ENCODE results near the gene EHMT2. TPM values are rescaled to one million over a fixed set of nuclear protein-coding genes. Genes with fewer than 3 reads are reported as not detected.
A peak's percentile ranks its signal among the peaks of the same experiment; 100 is the strongest.

EHMT2 gene
- total and polyA plus RNA-seq, 2 of the 13 experiments (the other 11 are each of a cell fraction or from before 2014, with no cell fraction given): 55.2 to 69.2 TPM

DNA sequence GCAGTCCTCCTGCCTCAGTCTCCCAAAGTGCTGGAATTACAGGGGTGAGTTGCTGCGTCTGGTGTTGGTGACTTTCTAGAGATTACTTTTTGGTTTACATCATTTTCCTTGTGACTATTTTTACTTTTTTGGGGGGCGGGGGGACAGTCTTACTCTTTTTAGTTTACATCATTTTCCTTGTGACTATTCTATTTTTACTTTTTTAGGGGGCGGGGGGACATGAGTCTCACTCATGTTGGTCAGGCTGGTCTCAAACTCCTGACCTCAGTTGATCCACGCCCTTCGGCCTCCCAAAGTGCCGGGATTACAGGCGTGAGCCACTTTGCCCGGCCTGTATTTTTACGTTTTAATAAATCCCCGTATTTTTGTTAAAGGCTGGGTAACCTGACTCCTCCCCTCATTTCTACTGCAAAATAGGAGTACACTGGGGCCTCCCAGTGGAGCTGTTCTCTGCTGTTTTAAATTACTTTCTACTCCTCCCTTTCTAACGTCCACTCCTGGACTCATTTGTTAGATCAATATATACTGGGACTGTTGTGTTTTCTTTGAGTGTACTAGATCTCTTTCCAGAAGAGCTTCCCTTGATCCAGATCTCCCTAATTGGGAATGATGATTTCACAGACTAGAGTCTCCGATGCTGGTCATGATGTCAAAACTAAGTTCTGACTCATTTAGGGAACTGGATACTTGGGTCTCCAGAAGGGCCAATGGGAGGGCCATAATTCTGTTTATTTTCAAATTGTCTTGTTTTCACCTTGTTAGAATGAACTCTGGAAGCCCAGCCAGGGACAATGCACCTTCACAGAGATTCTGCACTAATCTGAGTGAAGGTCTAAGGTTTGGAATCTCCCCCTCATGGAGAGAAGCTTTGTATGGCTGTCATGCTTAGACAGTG is 60.8 kb downstream of the EHMT2 start:
- no TSS peak for BruUV-seq (replicated peaks)
- Histone ChIP-seq H3K4me1 (ENCODE audit: insufficient read depth, low read length) (peaks cover 45% of the 10 kb centered on the region), H3K79me2 (ENCODE audit: insufficient read depth, low read length) (peaks cover 42% of the 10 kb centered on the region), H4K20me1 (ENCODE audit: insufficient read depth, low read length) (peaks cover 43% of the 10 kb centered on the region), H3K9me3 (ENCODE audit: low read length) (no peaks in the 10 kb centered on the region), H3K27me3 (ENCODE audit: control insufficient read depth in 1 of 2, insufficient read depth in 2 of 2, low read length in 2 of 2) (peaks cover 0 to 2% of the 10 kb centered on the region in 2 experiments; a peak in 1 of 5 replicates), H3K4me2 (ENCODE audit: low read depth, low read length) (peak overlapping the region; percentile 84), H3K9ac (ENCODE audit: insufficient read depth, low read depth, low read length) (peak overlapping the region; percentile 98), H3K4me3 (replicated peaks in 1 of 3; ENCODE audit: insufficient read depth in 1 of 3, low read depth in 2 of 3, low read length in 3 of 3) (peak overlapping the region; percentile 75 to 98 (median 93)), H3K27ac (ENCODE audit: extremely low read length, insufficient read depth, low read length) (peak overlapping the region; percentile 93), H2AFZ (ENCODE audit: low read length) (no peak overlapping the region), H3K36me3 (replicated peaks in 1 of 2; ENCODE audit: control insufficient read depth in 1 of 2, insufficient read depth in 2 of 2, low read length in 2 of 2) (peaks cover 12 to 33% of the 10 kb centered on the region in 2 experiments)
- ATAC-seq: no peak
- CTCF ChIA-PET (ENCODE audit: low intra/inter-chr PET ratio, low total read pairs): no interaction called here
- no peak for DNase-seq (ENCODE audit: low spot score)
- intact Hi-C loops (cut with micrococcal nuclease; ENCODE audit: unreplicated experiment) (loop anchor here (10.0 kb wide), 1 partner anchor 118 kb away; the partner anchor contains the start of genes NELFE and SKIC2), in situ Hi-C loops (cut with HindIII; ENCODE audit: extremely low pct_ligation_motif_present, low pct_unique_long_range_greater_than_20kb) (no loop called here)
- 5% methylated on average over 12 of the region's 12 CpGs for WGBS (ENCODE audit: low lambda C conversion rate)
- POLR2A ChIA-PET: interaction anchor here (0.7 to 15.7 kb wide), 25 partner anchors 9 to 182 kb away, joined by 3 to 264 read pairs (median 4); partner anchors contain the start of genes ABHD16A, APOM, CFB and CLIC1
- FAIRE-seq: no peak
- no peak for TF ChIP-seq ZNF768 (CRISPR knock-in tag; IDR thresholded peaks at IDR 0.05)
- TF ChIP-seq ZSCAN20 (CRISPR knock-in tag; IDR thresholded peaks at IDR 0.05; ENCODE audit: borderline replicate concordance): 0 out of 2 replicates have a peak, but pooled peaks have one; percentile 35
- TF ChIP-seq, protein P1, sequence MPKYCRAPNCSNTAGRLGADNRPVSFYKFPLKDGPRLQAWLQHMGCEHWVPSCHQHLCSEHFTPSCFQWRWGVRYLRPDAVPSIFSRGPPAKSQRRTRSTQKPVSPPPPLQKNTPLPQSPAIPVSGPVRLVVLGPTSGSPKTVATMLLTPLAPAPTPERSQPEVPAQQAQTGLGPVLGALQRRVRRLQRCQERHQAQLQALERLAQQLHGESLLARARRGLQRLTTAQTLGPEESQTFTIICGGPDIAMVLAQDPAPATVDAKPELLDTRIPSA (CRISPR knock-in tag; IDR thresholded peaks at IDR 0.05; ENCODE audit: borderline replicate concordance): no peak
- TF ChIP-seq TP53 (CRISPR knock-in tag; conservative IDR thresholded peaks at IDR 0.05): no peak
- TF ChIP-seq ZNF121 (CRISPR knock-in tag; IDR thresholded peaks at IDR 0.05): no peak
- no peak for TF ChIP-seq FOXA1 (IDR thresholded peaks at IDR 0.05)
- no peak for TF ChIP-seq FOXA1 (CRISPR knock-in tag; IDR thresholded peaks at IDR 0.05)
- no peak for TF ChIP-seq ZNF205 (CRISPR knock-in tag; IDR thresholded peaks at IDR 0.05)
- no peak for TF ChIP-seq SMC3 (IDR thresholded peaks at IDR 0.05; ENCODE audit: low read length)
- TF ChIP-seq IKZF4 (CRISPR knock-in tag; IDR thresholded peaks at IDR 0.05; ENCODE audit: borderline replicate concordance, low read depth, not compliant biosample characterization): peak; percentile 20
- TF ChIP-seq, protein P2, sequence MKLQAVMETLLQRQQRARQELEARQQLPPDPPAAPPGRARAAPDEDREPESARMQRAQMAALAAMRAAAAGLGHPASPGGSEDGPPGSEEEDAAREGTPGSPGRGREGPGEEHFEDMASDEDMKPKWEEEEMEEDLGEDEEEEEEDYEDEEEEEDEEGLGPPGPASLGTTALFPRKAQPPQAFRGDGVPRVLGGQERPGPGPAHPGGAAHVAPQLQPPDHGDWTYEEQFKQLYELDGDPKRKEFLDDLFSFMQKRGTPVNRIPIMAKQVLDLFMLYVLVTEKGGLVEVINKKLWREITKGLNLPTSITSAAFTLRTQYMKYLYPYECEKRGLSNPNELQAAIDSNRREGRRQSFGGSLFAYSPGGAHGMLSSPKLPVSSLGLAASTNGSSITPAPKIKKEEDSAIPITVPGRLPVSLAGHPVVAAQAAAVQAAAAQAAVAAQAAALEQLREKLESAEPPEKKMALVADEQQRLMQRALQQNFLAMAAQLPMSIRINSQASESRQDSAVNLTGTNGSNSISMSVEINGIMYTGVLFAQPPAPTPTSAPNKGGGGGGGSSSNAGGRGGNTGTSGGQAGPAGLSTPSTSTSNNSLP (IDR thresholded peaks at IDR 0.05; ENCODE audit: low read depth, low read length): no peak
- TF ChIP-seq ZNF143 (CRISPR knock-in tag; IDR thresholded peaks at IDR 0.05): no peak
- 0 out of 2 replicates have a peak, but pooled peaks have one; percentile 13 for TF ChIP-seq ZFP36L1 (CRISPR knock-in tag; IDR thresholded peaks at IDR 0.05)
- TF ChIP-seq, protein P3, sequence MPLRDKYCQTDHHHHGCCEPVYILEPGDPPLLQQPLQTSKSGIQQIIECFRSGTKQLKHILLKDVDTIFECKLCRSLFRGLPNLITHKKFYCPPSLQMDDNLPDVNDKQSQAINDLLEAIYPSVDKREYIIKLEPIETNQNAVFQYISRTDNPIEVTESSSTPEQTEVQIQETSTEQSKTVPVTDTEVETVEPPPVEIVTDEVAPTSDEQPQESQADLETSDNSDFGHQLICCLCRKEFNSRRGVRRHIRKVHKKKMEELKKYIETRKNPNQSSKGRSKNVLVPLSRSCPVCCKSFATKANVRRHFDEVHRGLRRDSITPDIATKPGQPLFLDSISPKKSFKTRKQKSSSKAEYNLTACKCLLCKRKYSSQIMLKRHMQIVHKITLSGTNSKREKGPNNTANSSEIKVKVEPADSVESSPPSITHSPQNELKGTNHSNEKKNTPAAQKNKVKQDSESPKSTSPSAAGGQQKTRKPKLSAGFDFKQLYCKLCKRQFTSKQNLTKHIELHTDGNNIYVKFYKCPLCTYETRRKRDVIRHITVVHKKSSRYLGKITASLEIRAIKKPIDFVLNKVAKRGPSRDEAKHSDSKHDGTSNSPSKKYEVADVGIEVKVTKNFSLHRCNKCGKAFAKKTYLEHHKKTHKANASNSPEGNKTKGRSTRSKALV (CRISPR knock-in tag; IDR thresholded peaks at IDR 0.05): no peak
- TF ChIP-seq ELF4 (CRISPR knock-in tag; IDR thresholded peaks at IDR 0.05; ENCODE audit: borderline replicate concordance): no peak
- TF ChIP-seq CHD2 (IDR thresholded peaks at IDR 0.05; ENCODE audit: low read depth, low read length): no peak
- TF ChIP-seq BORCS8-MEF2B (CRISPR knock-in tag; IDR thresholded peaks at IDR 0.05): no peak
- TF ChIP-seq, protein P4, sequence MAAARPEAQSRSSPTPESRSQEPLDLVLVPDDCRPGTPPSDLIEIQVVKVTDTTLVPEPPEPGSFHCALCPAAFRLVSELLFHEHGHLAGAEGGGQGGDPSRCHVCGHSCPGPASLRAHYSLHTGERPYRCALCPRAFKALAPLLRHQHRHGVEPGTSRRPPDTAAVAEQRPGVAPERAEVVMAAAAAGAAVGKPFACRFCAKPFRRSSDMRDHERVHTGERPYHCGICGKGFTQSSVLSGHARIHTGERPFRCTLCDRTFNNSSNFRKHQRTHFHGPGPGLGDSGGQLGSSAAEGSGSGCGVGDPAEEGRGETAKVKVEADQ (CRISPR knock-in tag; IDR thresholded peaks at IDR 0.05; ENCODE audit: borderline replicate concordance): no peak
- TF ChIP-seq ZSCAN22 (CRISPR knock-in tag; IDR thresholded peaks at IDR 0.05): no peak
- TF ChIP-seq SP140L (CRISPR knock-in tag; IDR thresholded peaks at IDR 0.05; ENCODE audit: borderline replicate concordance): no peak

Measured in HepG2 (cell line).